ENCODE measurements around the gene EPS8L1.
"Not testable (repeated sequence)": the region's sequence is repeated elsewhere in the genome, so short reads cannot be mapped to it uniquely, and the experiment has no call there.

The EPS8L1 gene

GRCh38 chr19:55094456-55095259, 19.0 kb downstream of the EPS8L1 start:
- no peak for DNase-seq (ENCODE audit: low spot score)

GRCh38 chr19:55095260-55096060, 19.8 kb downstream of the EPS8L1 start:
- DNase-seq (ENCODE audit: low spot score) = no peak

- no peak for DNase-seq (ENCODE audit: low spot score)
Measured at GRCh38 chr19:55096061-55096701, 20.5 kb downstream of the EPS8L1 start.

- DNase-seq (ENCODE audit: low spot score) = no peak
Measured at GRCh38 chr19:55097864-55098715, 22.4 kb downstream of the EPS8L1 start.

- DNase-seq (ENCODE audit: low spot score) = no peak
Measured at GRCh38 chr19:55098716-55099556, 23.3 kb downstream of the EPS8L1 start.

- DNase-seq (ENCODE audit: low spot score) = no peak
Measured at GRCh38 chr19:55099557-55100506, 24.2 kb downstream of the EPS8L1 start.

- DNase-seq (ENCODE audit: low spot score) = no peak
Measured at GRCh38 chr19:55101261-55101660, 25.6 kb downstream of the EPS8L1 start.

- DNase-seq (ENCODE audit: low spot score) = no peak
Measured at GRCh38 chr19:55103190-55103589, 27.5 kb downstream of the EPS8L1 start.

GRCh38 chr19:55105237-55105636, 29.6 kb downstream of the EPS8L1 start:
- no peak for DNase-seq (ENCODE audit: low spot score)

- no peak for DNase-seq (ENCODE audit: low spot score)
Measured at GRCh38 chr19:55106591-55106990, 30.9 kb downstream of the EPS8L1 start.

GRCh38 chr19:55107252-55107651, 31.6 kb downstream of the EPS8L1 start:
- not testable (repeated sequence) for DNase-seq (ENCODE audit: low spot score)

GRCh38 chr19:55109527-55110291, 34.0 kb downstream of the EPS8L1 start:
- no peak for DNase-seq (ENCODE audit: low spot score)

- DNase-seq (ENCODE audit: low spot score) = no peak
Measured at GRCh38 chr19:55111238-55111831, 35.7 kb downstream of the EPS8L1 start.

GRCh38 chr19:55112246-55112776, 36.6 kb downstream of the EPS8L1 start:
- no peak for DNase-seq (ENCODE audit: low spot score)

GRCh38 chr19:55112777-55113569, 37.3 kb downstream of the EPS8L1 start:
- no peak for DNase-seq (ENCODE audit: low spot score)

- DNase-seq (ENCODE audit: low spot score) = no peak
Measured at GRCh38 chr19:55113570-55114039, 37.9 kb downstream of the EPS8L1 start.

- no peak for DNase-seq (ENCODE audit: low spot score)
Measured at GRCh38 chr19:55114566-55115145, 39.0 kb downstream of the EPS8L1 start.

Measured in LoVo (cell line).